ENCODE measurements around the gene NDC1. TPM values are rescaled to one million over a fixed set of nuclear protein-coding genes. Genes with fewer than 3 reads are reported as not detected.

NDC1 gene
- total and polyA plus RNA-seq, 11 donors = 1.6 to 9.4 (median 6.5) TPM

DNA sequence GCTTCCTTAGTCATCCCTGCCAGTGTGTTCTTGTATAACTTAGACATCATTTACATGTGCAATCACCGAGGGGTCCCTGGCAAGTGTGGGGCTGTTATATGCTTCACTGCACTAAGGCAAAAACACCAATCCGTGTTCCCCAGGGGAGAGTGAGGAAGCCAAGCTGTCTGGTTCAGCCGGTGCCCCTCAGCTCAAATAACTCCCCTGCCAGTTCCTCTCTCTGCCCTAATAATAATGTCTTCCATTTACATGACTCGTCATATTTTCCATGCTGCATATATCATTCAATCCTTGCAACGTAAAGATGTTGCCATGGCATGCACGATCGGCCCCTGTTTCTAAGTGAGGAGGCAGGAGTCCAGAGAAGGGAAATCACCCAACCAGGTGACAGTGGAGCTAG lies 24.4 kb upstream of the NDC1 start:
- Histone ChIP-seq H3K36me3 (peaks cover 0 to 72% (median 52%) of the 10 kb centered on the region in 9 donors), H3K27ac (no peak overlapping the region), H3K27me3 (no peaks in the 10 kb centered on the region), H3K9me3 (no peaks in the 10 kb centered on the region), H3K4me3 (no peak overlapping the region), H3K4me1 (no peaks in the 10 kb centered on the region)
- 80 to 86% (median 86%) methylated on average over 7 of the region's 7 CpGs for WGBS, 4 donors
- no peak for DNase-seq
- no peak for TF ChIP-seq POLR2A (IDR thresholded peaks at IDR 0.05)
- TF ChIP-seq, protein P1, sequence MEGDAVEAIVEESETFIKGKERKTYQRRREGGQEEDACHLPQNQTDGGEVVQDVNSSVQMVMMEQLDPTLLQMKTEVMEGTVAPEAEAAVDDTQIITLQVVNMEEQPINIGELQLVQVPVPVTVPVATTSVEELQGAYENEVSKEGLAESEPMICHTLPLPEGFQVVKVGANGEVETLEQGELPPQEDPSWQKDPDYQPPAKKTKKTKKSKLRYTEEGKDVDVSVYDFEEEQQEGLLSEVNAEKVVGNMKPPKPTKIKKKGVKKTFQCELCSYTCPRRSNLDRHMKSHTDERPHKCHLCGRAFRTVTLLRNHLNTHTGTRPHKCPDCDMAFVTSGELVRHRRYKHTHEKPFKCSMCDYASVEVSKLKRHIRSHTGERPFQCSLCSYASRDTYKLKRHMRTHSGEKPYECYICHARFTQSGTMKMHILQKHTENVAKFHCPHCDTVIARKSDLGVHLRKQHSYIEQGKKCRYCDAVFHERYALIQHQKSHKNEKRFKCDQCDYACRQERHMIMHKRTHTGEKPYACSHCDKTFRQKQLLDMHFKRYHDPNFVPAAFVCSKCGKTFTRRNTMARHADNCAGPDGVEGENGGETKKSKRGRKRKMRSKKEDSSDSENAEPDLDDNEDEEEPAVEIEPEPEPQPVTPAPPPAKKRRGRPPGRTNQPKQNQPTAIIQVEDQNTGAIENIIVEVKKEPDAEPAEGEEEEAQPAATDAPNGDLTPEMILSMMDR (IDR thresholded peaks at IDR 0.05) = no peak
- ATAC-seq = no peak
- intact Hi-C loops (cut with DNase I) = loop anchor here in 7 of 10 donors (5.0 to 10.0 kb wide), 6 partner anchors 85 to 950 kb away; partner anchors contain the start of genes IFT25 (in 2 of the 7), LRRC42 (in 2 of the 7), TCEANC2 (in 1 of the 7) and TMEM59 (in 1 of the 7)

DNA sequence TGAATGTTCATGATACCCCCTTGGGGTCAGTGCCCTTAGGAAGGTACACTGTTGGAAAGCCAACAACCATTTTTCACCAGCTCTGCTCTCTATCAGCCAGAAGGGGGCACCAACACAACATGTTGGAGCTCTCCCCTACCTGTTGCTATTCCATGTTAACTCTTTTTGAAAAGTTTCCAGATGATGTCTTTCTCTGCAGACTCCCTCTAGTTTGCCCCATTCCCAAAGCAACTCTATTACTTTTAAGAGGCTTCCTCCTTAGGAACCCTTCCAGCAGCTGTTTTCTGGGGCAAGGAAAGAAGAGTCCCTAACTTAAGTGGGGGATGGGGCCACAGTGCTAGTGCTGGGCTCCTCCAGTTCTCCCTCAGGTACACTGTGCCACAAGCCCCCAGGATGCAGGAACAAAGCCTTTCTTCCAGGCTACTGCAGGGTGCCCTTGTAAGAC lies 22.9 kb upstream of the NDC1 start:
- intact Hi-C loops (cut with DNase I) = loop anchor here in 8 of 10 donors (2.0 to 10.0 kb wide), 7 partner anchors 86 to 951 kb away; partner anchors contain the start of genes IFT25 (in 2 of the 8), LRRC42 (in 2 of the 8), TCEANC2 (in 1 of the 8) and TMEM59 (in 1 of the 8)
- TF ChIP-seq POLR2A (IDR thresholded peaks at IDR 0.05) = no peak
- TF ChIP-seq, protein P1 (IDR thresholded peaks at IDR 0.05) = peak; percentile 57 to 81 (median 72)
- Histone ChIP-seq H3K36me3 (peaks cover 0 to 73% (median 54%) of the 10 kb centered on the region in 9 donors), H3K4me1 (no peaks in the 10 kb centered on the region), H3K27ac (no peak overlapping the region), H3K9me3 (no peaks in the 10 kb centered on the region), H3K4me3 (no peak overlapping the region), H3K27me3 (no peaks in the 10 kb centered on the region)
- ATAC-seq = peak; percentile 36 to 74 (median 60)
- DNase-seq = peak in 3 of 5 donors; percentile 17 to 33 (median 27)

DNA sequence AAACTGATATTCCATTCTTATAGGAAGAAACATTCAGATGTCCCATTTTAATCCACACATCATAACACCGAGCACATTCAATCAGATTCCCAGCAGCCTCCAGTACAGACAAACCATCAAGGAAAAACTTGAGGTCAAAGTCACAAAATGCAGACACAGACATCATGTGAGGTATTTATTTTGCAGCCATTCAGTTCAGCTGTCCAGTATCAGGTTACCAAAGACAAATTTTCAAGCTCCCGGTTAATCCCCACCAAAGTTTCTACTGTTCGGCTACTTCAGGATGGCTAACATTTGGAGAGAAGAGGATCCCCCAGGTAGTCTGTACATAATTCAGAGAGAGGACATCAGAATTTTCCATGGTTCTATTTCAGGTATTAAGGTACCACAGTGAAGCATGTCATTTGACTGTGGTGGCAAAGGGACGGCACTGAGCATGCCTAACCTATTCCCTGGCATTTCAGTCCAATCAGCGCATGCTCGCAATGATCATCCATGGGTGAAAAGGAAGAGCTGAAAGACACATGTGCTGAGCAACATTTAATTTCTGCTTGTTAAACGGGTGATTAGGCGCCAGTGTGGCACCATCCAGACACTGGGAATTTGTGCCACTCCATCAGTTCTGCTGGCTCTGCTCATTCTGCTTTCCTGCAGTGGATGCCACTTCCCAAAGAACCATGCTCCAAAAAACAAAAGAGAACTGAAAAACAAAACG lies 13.6 kb upstream of the NDC1 start:
- intact Hi-C loops (cut with DNase I) = no loop called here

More for the DNA sequence above, 13.6 kb upstream of the NDC1 start:
- Histone ChIP-seq H3K4me1 (no peaks in the 10 kb centered on the region), H3K27me3 (no peaks in the 10 kb centered on the region), H3K36me3 (peaks cover 0 to 57% (median 50%) of the 10 kb centered on the region in 9 donors), H3K4me3 (no peak overlapping the region), H3K27ac (no peak overlapping the region), H3K9me3 (no peaks in the 10 kb centered on the region)
- 86 to 91% (median 90%) methylated on average over 9 of the region's 9 CpGs for WGBS, 4 donors
- no peak for ATAC-seq
- no peak for TF ChIP-seq POLR2A (IDR thresholded peaks at IDR 0.05)
- TF ChIP-seq, protein P1 (IDR thresholded peaks at IDR 0.05) = no peak
- no peak for DNase-seq

Data from heart left ventricle (tissue), 16 donors.